ENCODE measurements around the gene USP32. TPM values are rescaled to one million over a fixed set of nuclear protein-coding genes. Genes with fewer than 3 reads are reported as not detected.
"Not testable (repeated sequence)": the region's sequence is repeated elsewhere in the genome, so short reads cannot be mapped to it uniquely, and the experiment has no call there.

Gene USP32
- polyA plus RNA-seq, 1 donor (not counting 4 experiments of a cell fraction or from before 2014, with no cell fraction given), result 37.6 TPM

DNA sequence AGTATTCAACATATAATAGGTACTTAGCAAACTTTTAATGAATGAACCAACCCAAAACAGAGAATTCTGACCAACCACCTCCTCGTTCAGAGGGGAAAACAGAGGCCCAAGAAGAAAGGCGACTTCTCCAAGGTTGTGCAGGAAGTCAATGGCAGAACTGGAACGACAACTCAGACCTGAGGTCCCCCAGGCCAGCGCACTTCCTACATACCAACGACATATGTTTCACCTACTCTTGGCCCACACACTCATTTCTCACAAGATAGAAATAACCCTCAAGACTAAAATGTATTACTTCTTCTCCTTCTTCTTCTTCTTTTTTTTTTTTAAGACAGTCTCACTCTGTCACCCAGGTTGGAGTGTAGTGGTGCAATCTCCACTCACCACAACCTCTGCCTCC is 44.7 kb upstream of the USP32 start:
- H3K4me3 ChIP-seq (ENCODE audit: control insufficient read depth in 2 of 3, extremely low read depth in 1 of 3, insufficient read depth in 2 of 3, low read depth in 1 of 3, low read length in 3 of 3), result no peak overlapping the region
- H3K9me1 ChIP-seq (ENCODE audit: control insufficient read depth, extremely low read depth, insufficient read depth, low read length), result no peaks in the 10 kb centered on the region
- no peaks in the 10 kb centered on the region for H4K20me1 ChIP-seq (ENCODE audit: control insufficient read depth, extremely low read depth, insufficient read depth, low read length)
- H3K9me3 ChIP-seq (ENCODE audit: control insufficient read depth, low read depth, low read length), result peaks cover 3% of the 10 kb centered on the region
- dilution Hi-C loops (cut with MboI; ENCODE audit: extremely low pct_ligation_motif_present, low sequenced_read_pairs), result no loop called here
- no peaks in the 10 kb centered on the region for H3K79me2 ChIP-seq (ENCODE audit: control insufficient read depth, insufficient read depth, low read length)
- no peak overlapping the region for H3K27ac ChIP-seq (ENCODE audit: control insufficient read depth, insufficient read depth, low read length)
- no peaks in the 10 kb centered on the region for H3K36me3 ChIP-seq (ENCODE audit: control insufficient read depth in 2 of 2, extremely low read depth in 1 of 2, insufficient read depth in 2 of 2, low read length in 2 of 2)
- FAIRE-seq, result no peak
- H3K4me1 ChIP-seq (ENCODE audit: control insufficient read depth, extremely low read depth, insufficient read depth, low read length), result peaks cover 8% of the 10 kb centered on the region
- no peak overlapping the region for H3K4me2 ChIP-seq (ENCODE audit: control insufficient read depth, extremely low read depth, insufficient read depth, low read depth, low read length)
- no peak for DNase-seq (ENCODE audit: low read depth, low spot score)
- TF ChIP-seq EZH2 (IDR thresholded peaks at IDR 0.05; ENCODE audit: low read length) (no peak), CTCF (optimal IDR thresholded peaks at IDR 0.05 in 1 of 3, IDR thresholded peaks at IDR 0.05 in 1 of 3, conservative IDR thresholded peaks at IDR 0.05 in 1 of 3; ENCODE audit: extremely low read depth in 1 of 3, insufficient read depth in 2 of 3, low read length in 3 of 3) (no peak)
- H2AFZ ChIP-seq (ENCODE audit: control insufficient read depth, low read length), result no peak overlapping the region
- no peaks in the 10 kb centered on the region for H3K27me3 ChIP-seq (ENCODE audit: control insufficient read depth, extremely low read depth, insufficient read depth, low read length)
- no peak overlapping the region for H3K9ac ChIP-seq (ENCODE audit: control insufficient read depth, extremely low read depth, insufficient read depth, low read length)

GRCh38 chr17:60435244-60436167 is 43.6 kb upstream of the USP32 start:
- dilution Hi-C loops (cut with MboI; ENCODE audit: extremely low pct_ligation_motif_present, low sequenced_read_pairs), result no loop called here
- DNase-seq (ENCODE audit: low read depth, low spot score) (peak; percentile 33), FAIRE-seq (peak; percentile 87)
- Histone ChIP-seq H3K9ac (ENCODE audit: control insufficient read depth, extremely low read depth, insufficient read depth, low read length) (no peak overlapping the region), H3K4me2 (ENCODE audit: control insufficient read depth, extremely low read depth, insufficient read depth, low read depth, low read length) (peak overlapping the region; percentile 59), H3K9me1 (ENCODE audit: control insufficient read depth, extremely low read depth, insufficient read depth, low read length) (no peaks in the 10 kb centered on the region), H3K36me3 (ENCODE audit: control insufficient read depth in 2 of 2, extremely low read depth in 1 of 2, insufficient read depth in 2 of 2, low read length in 2 of 2) (no peaks in the 10 kb centered on the region), H3K4me1 (ENCODE audit: control insufficient read depth, extremely low read depth, insufficient read depth, low read length) (peaks cover 8% of the 10 kb centered on the region), H2AFZ (ENCODE audit: control insufficient read depth, low read length) (peak overlapping the region; percentile 52), H3K27me3 (ENCODE audit: control insufficient read depth, extremely low read depth, insufficient read depth, low read length) (no peaks in the 10 kb centered on the region), H3K4me3 (ENCODE audit: control insufficient read depth in 2 of 3, extremely low read depth in 1 of 3, insufficient read depth in 2 of 3, low read depth in 1 of 3, low read length in 3 of 3) (no peak overlapping the region), H3K79me2 (ENCODE audit: control insufficient read depth, insufficient read depth, low read length) (no peaks in the 10 kb centered on the region), H3K27ac (ENCODE audit: control insufficient read depth, insufficient read depth, low read length) (no peak overlapping the region), H3K9me3 (ENCODE audit: control insufficient read depth, low read depth, low read length) (peaks cover 3% of the 10 kb centered on the region), H4K20me1 (ENCODE audit: control insufficient read depth, extremely low read depth, insufficient read depth, low read length) (no peaks in the 10 kb centered on the region)
- TF ChIP-seq CTCF (optimal IDR thresholded peaks at IDR 0.05 in 1 of 3, IDR thresholded peaks at IDR 0.05 in 1 of 3, conservative IDR thresholded peaks at IDR 0.05 in 1 of 3; ENCODE audit: extremely low read depth in 1 of 3, insufficient read depth in 2 of 3, low read length in 3 of 3) (peak; percentile 85 to 93 (median 88)), EZH2 (IDR thresholded peaks at IDR 0.05; ENCODE audit: low read length) (no peak)

DNA sequence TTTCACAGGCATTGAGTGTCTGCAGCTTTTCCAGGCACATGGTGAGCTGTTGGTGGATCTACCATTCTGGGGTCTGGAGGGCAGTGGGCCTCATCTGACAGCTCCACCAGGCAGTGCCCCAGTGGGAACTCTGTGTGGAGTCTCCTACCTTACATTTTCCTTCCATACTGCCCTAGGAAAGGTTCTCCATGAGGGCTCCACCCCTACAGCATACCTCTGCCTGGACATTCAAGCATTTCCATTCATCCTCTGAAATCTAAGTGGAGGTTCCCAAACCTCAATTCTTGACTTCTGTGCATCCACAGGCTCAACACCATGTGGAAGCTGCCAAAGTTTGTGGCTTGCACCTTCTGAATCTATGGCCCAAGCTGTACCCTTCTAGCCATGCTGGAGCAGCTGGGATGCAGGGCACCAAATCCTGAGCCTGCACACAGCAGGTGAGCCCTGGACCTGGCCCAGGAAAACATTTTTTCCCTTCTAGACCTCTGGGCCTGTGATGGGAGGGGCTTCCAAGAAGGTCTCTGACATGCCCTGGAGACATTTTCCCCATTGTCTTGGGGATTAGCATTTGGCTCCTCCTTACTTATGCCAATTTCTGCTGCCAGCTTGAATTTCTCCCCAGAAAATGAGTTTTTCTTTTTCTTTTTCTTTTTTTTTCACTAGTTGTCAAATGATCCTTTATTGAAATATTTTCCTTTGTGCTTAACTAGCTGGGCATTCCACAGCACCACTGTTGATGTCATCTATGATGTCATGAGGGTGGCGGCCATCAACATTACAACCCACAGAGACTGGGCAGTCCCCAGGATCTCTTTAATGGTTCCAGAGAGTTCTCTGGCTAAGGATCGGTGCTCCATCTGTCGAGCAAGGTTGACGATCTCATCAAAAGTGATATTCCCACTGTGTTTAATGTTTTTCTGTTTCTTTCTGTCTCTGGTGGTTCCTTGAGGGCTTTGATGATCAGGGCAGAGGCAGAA is 41.4 kb upstream of the USP32 start:
- dilution Hi-C loops (cut with MboI; ENCODE audit: extremely low pct_ligation_motif_present, low sequenced_read_pairs); H3K27ac ChIP-seq (ENCODE audit: control insufficient read depth, insufficient read depth, low read length); H2AFZ ChIP-seq (ENCODE audit: control insufficient read depth, low read length); FAIRE-seq; H4K20me1 ChIP-seq (ENCODE audit: control insufficient read depth, extremely low read depth, insufficient read depth, low read length); H3K9me3 ChIP-seq (ENCODE audit: control insufficient read depth, low read depth, low read length); H3K4me1 ChIP-seq (ENCODE audit: control insufficient read depth, extremely low read depth, insufficient read depth, low read length); H3K27me3 ChIP-seq (ENCODE audit: control insufficient read depth, extremely low read depth, insufficient read depth, low read length); H3K4me3 ChIP-seq (ENCODE audit: control insufficient read depth in 2 of 3, extremely low read depth in 1 of 3, insufficient read depth in 2 of 3, low read depth in 1 of 3, low read length in 3 of 3); H3K4me2 ChIP-seq (ENCODE audit: control insufficient read depth, extremely low read depth, insufficient read depth, low read depth, low read length); H3K36me3 ChIP-seq (ENCODE audit: control insufficient read depth in 2 of 2, extremely low read depth in 1 of 2, insufficient read depth in 2 of 2, low read length in 2 of 2); H3K9me1 ChIP-seq (ENCODE audit: control insufficient read depth, extremely low read depth, insufficient read depth, low read length); DNase-seq (ENCODE audit: low read depth, low spot score); H3K79me2 ChIP-seq (ENCODE audit: control insufficient read depth, insufficient read depth, low read length); H3K9ac ChIP-seq (ENCODE audit: control insufficient read depth, extremely low read depth, insufficient read depth, low read length): not testable (repeated sequence)
